Thymus (tissue), 11 donors: Measurements from ENCODE around the gene PAK4. TPM values are rescaled to one million over a fixed set of nuclear protein-coding genes. Genes with fewer than 3 reads are reported as not detected.

Source experiments
- DNase-seq, 9 donors: peaks; one replicate each; pipeline ENCODE4 v3.0.0-alpha.2; 2013; ENCODE audit warnings: low spot score in 9 of 9, low read depth in 6 of 9, missing footprints in 1 of 9
- H3K27ac ChIP-seq, 2 donors: one replicate each; pipeline ENCODE4 v1.5.1; 2013; ENCODE audit warnings: control low read depth in 1 of 2, low read depth in 1 of 2, low read length in 1 of 2, mild to moderate bottlenecking in 1 of 2, moderate library complexity in 1 of 2
- H3K27me3 ChIP-seq, 2 donors: one replicate each; pipeline ENCODE4 v1.5.1; 2013; ENCODE audit warnings: low read length in 1 of 2; ENCODE audit not compliant: control insufficient read depth in 2 of 2, insufficient read depth in 1 of 2
- H3K36me3 ChIP-seq, 2 donors: one replicate each; pipeline ENCODE4 v1.5.1; 2013; ENCODE audit warnings: low read length in 1 of 2, mild to moderate bottlenecking in 1 of 2, moderate library complexity in 1 of 2; ENCODE audit not compliant: control insufficient read depth in 2 of 2, insufficient read depth in 2 of 2
- H3K4me1 ChIP-seq, 2 donors: one replicate each; pipeline ENCODE4 v1.5.1; 2013; ENCODE audit warnings: low read length in 2 of 2; ENCODE audit not compliant: control insufficient read depth in 2 of 2, insufficient read depth in 2 of 2
- H3K4me3 ChIP-seq, 2 donors: one replicate each; pipeline ENCODE4 v1.5.1; 2013; ENCODE audit warnings: low read length in 2 of 2, control low read depth in 1 of 2, mild to moderate bottlenecking in 1 of 2
- H3K9me3 ChIP-seq, 2 donors: one replicate each; pipeline ENCODE4 v1.5.1; 2013; ENCODE audit warnings: low read length in 1 of 2, mild to moderate bottlenecking in 1 of 2; ENCODE audit not compliant: control insufficient read depth in 2 of 2, insufficient read depth in 1 of 2
- WGBS: extraction: QIAGEN DNeasy Blood & Tissue Kit; methylation state at CpG from one replicate; pipeline ENCODE4 v1.1.7; 2013; 5-methylcytosine and 5-hydroxymethylcytosine counted together
- polyA plus RNA-seq: library from polyadenylated mRNA; stranded (reverse); fragments of 200-250 nt; gene quantifications from one replicate; pipeline ENCODE4 v1.2.3, GENCODE V29; 2013
- total RNA-seq: library from RNA; stranded (reverse); fragments of 120-200 nt; gene quantifications from one replicate; pipeline ENCODE4 v1.2.4, GENCODE V29; 2013
- donor health status: healthy.

Gene PAK4
- total and polyA plus RNA-seq, 2 donors: 1.9 to 14.4 TPM

GRCh38 chr19:39156326-39157230, 31.0 kb downstream of the PAK4 start:
- Histone ChIP-seq H3K4me1 (peaks cover 0 to 20% of the 10 kb centered on the region in 2 donors), H3K36me3 (peaks cover 0 to 6% of the 10 kb centered on the region in 2 donors), H3K27ac (no peak overlapping the region), H3K27me3 (no peaks in the 10 kb centered on the region), H3K4me3 (no peak overlapping the region), H3K9me3 (no peaks in the 10 kb centered on the region)
- no peak for DNase-seq
- WGBS: 76% methylated on average over 24 of the region's 24 CpGs

- Histone ChIP-seq H3K9me3 (no peaks in the 10 kb centered on the region), H3K36me3 (peaks cover 0 to 6% of the 10 kb centered on the region in 2 donors), H3K27ac (no peak overlapping the region), H3K4me1 (peaks cover 0 to 20% of the 10 kb centered on the region in 2 donors), H3K4me3 (no peak overlapping the region), H3K27me3 (no peaks in the 10 kb centered on the region)
- DNase-seq: no peak
- WGBS: 95% methylated on average over 23 of the region's 23 CpGs
These were observed 31.9 kb downstream of the PAK4 start for GRCh38 chr19:39157275-39157996.

DNA sequence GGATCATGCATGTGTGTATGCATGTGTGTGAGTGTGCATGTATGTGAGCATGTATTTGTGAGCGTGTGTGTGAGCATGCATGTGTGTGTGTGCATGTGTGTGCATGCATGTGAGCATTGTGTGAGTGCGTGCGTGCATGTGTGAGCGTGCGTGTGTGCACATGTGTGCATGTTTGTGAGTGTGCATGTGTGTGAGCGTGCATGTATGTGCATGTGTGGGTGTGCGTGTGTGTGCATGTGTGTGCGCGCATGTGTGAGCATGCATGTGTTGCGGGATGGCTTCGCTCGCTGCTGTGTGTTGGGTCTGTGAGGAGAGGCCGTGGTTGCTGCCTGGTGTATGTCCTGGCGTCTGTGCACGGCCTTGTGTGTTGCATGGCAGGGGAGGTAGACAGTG, 32.4 kb downstream of the PAK4 start:
- Histone ChIP-seq H3K27me3 (no peaks in the 10 kb centered on the region), H3K9me3 (no peaks in the 10 kb centered on the region), H3K4me1 (peaks cover 0 to 20% of the 10 kb centered on the region in 2 donors), H3K27ac (no peak overlapping the region), H3K4me3 (no peak overlapping the region), H3K36me3 (peaks cover 0 to 6% of the 10 kb centered on the region in 2 donors)
- DNase-seq: no peak
- 96% methylated on average over 15 of the region's 15 CpGs for WGBS

GRCh38 chr19:39158646-39159260, 33.2 kb downstream of the PAK4 start:
- no peaks in the 10 kb centered on the region for H3K9me3 ChIP-seq
- H3K4me3 ChIP-seq: no peak overlapping the region
- H3K27ac ChIP-seq: no peak overlapping the region
- peaks cover 0 to 6% of the 10 kb centered on the region in 2 donors for H3K36me3 ChIP-seq
- WGBS: 98% methylated on average over 12 of the region's 12 CpGs
- no peaks in the 10 kb centered on the region for H3K27me3 ChIP-seq
- no peak for DNase-seq
- H3K4me1 ChIP-seq: peaks cover 0 to 20% of the 10 kb centered on the region in 2 donors

DNA sequence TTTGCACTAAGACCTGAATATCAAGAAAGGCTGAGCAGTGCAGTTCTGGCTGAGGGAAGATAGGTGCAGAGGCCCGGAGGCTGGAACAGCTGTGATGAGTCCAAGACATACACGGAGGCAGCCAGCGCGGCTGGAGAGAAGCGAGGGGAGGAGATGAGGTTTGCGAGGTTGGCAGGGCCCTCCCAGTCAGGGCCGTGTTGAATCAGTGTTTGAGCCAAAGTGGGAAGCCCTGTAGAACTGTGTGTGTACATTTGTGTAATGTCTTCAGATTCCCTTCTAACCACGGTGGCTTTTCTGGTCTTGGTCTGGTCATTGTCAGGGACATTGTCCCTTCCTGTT, 34.9 kb downstream of the PAK4 start:
- Histone ChIP-seq H3K9me3 (no peaks in the 10 kb centered on the region), H3K27me3 (no peaks in the 10 kb centered on the region), H3K36me3 (peaks cover 0 to 6% of the 10 kb centered on the region in 2 donors), H3K4me1 (peaks cover 0 to 8% of the 10 kb centered on the region in 2 donors), H3K27ac (no peak overlapping the region), H3K4me3 (no peak overlapping the region)
- WGBS: 85% methylated on average over 8 of the region's 8 CpGs
- DNase-seq: no peak

- Histone ChIP-seq H3K36me3 (peaks cover 0 to 6% of the 10 kb centered on the region in 2 donors), H3K27me3 (no peaks in the 10 kb centered on the region), H3K27ac (no peak overlapping the region), H3K9me3 (no peaks in the 10 kb centered on the region), H3K4me3 (no peak overlapping the region), H3K4me1 (peaks cover 0 to 4% of the 10 kb centered on the region in 2 donors)
- no peak for DNase-seq
- WGBS: 95% methylated on average over 21 of the region's 21 CpGs
These were observed 35.5 kb downstream of the PAK4 start for GRCh38 chr19:39160889-39161672.

- H3K4me3 ChIP-seq: no peak overlapping the region
- no peaks in the 10 kb centered on the region for H3K9me3 ChIP-seq
- H3K27ac ChIP-seq: no peak overlapping the region
- 96% methylated on average over 15 of the region's 15 CpGs for WGBS
- DNase-seq: no peak
- peaks cover 0 to 3% of the 10 kb centered on the region in 2 donors for H3K4me1 ChIP-seq
- no peaks in the 10 kb centered on the region for H3K27me3 ChIP-seq
- peaks cover 0 to 6% of the 10 kb centered on the region in 2 donors for H3K36me3 ChIP-seq
These were observed 37.0 kb downstream of the PAK4 start for GRCh38 chr19:39162441-39163043.

- 90% methylated on average over 9 of the region's 9 CpGs for WGBS
- H3K4me1 ChIP-seq: peaks cover 0 to 3% of the 10 kb centered on the region in 2 donors
These were observed 38.0 kb downstream of the PAK4 start for GRCh38 chr19:39163621-39164020.

More at GRCh38 chr19:39163621-39164020, 38.0 kb downstream of the PAK4 start:
- H3K4me3 ChIP-seq: no peak overlapping the region
- no peak for DNase-seq
- H3K27ac ChIP-seq: no peak overlapping the region
- peaks cover 0 to 4% of the 10 kb centered on the region in 2 donors for H3K36me3 ChIP-seq
- H3K27me3 ChIP-seq: no peaks in the 10 kb centered on the region
- H3K9me3 ChIP-seq: no peaks in the 10 kb centered on the region
